ENCODE data around the gene ETNK2.
A peak's percentile ranks its signal among the peaks of the same experiment; 100 is the strongest.

The ETNK2 gene

GRCh38 chr1:204167730-204168129, 15.9 kb upstream of the ETNK2 start:
- no peak overlapping the region for H3K4me3 ChIP-seq (ENCODE audit: low read length)
- no peak for TF ChIP-seq ZNF274 (IDR thresholded peaks at IDR 0.05; ENCODE audit: low read depth, low read length)

- no peak for TF ChIP-seq ZNF274 (IDR thresholded peaks at IDR 0.05; ENCODE audit: low read depth, low read length)
- H3K4me3 ChIP-seq (ENCODE audit: low read length), result no peak within 1 kb of the TSS
Observed at GRCh38 chr1:204166219-204166618, 14.4 kb upstream of the ETNK2 start, which contains the start of gene REN. Gene REN, minus strand, starts transcription at chr1:204166337. Its CDS starts 44 bp downstream, at chr1:204166293.

- no peak overlapping the region for H3K4me3 ChIP-seq (ENCODE audit: low read length)
- TF ChIP-seq ZNF274 (IDR thresholded peaks at IDR 0.05; ENCODE audit: low read depth, low read length), result no peak
Observed at GRCh38 chr1:204162494-204163074, 10.7 kb upstream of the ETNK2 start.

- H3K4me3 ChIP-seq (ENCODE audit: low read length), result no peak overlapping the region
- TF ChIP-seq ZNF274 (IDR thresholded peaks at IDR 0.05; ENCODE audit: low read depth, low read length), result no peak
Observed at GRCh38 chr1:204161609-204162493, 10.0 kb upstream of the ETNK2 start.

- TF ChIP-seq ZNF274 (IDR thresholded peaks at IDR 0.05; ENCODE audit: low read depth, low read length), result no peak
- no peak overlapping the region for H3K4me3 ChIP-seq (ENCODE audit: low read length)
Observed at GRCh38 chr1:204157962-204158361, 6.1 kb upstream of the ETNK2 start.

- TF ChIP-seq ZNF274 (IDR thresholded peaks at IDR 0.05; ENCODE audit: low read depth, low read length), result no peak
- H3K4me3 ChIP-seq (ENCODE audit: low read length), result no peak overlapping the region
Observed at GRCh38 chr1:204155881-204156280, 4.0 kb upstream of the ETNK2 start.

- no peak for TF ChIP-seq ZNF274 (IDR thresholded peaks at IDR 0.05; ENCODE audit: low read depth, low read length)
- H3K4me3 ChIP-seq (ENCODE audit: low read length), result no peak overlapping the region
Observed at GRCh38 chr1:204154568-204155255, 2.9 kb upstream of the ETNK2 start.

- no peak overlapping the region for H3K4me3 ChIP-seq (ENCODE audit: low read length)
- TF ChIP-seq ZNF274 (IDR thresholded peaks at IDR 0.05; ENCODE audit: low read depth, low read length), result no peak
Observed at GRCh38 chr1:204153667-204154066, 1.8 kb upstream of the ETNK2 start.

GRCh38 chr1:204152310-204153044, 633 bp upstream of the ETNK2 start:
- no peak for TF ChIP-seq ZNF274 (IDR thresholded peaks at IDR 0.05; ENCODE audit: low read depth, low read length)
- peak overlapping the region; percentile 14; the same call in 1 of the 2 replicates for H3K4me3 ChIP-seq (ENCODE audit: low read length)

GRCh38 chr1:204150702-204151551, 917 bp downstream of the ETNK2 start:
- no peak overlapping the region for H3K4me3 ChIP-seq (ENCODE audit: low read length)
- TF ChIP-seq ZNF274 (IDR thresholded peaks at IDR 0.05; ENCODE audit: low read depth, low read length), result no peak

- no peak overlapping the region for H3K4me3 ChIP-seq (ENCODE audit: low read length)
- no peak for TF ChIP-seq ZNF274 (IDR thresholded peaks at IDR 0.05; ENCODE audit: low read depth, low read length)
Observed at GRCh38 chr1:204149635-204150565, 1.9 kb downstream of the ETNK2 start.

GRCh38 chr1:204149107-204149506, 2.7 kb downstream of the ETNK2 start:
- no peak for TF ChIP-seq ZNF274 (IDR thresholded peaks at IDR 0.05; ENCODE audit: low read depth, low read length)
- H3K4me3 ChIP-seq (ENCODE audit: low read length), result no peak overlapping the region
